IPS DF 19.7 (cell line): ENCODE data around the gene MGAT4B.
"Not testable (repeated sequence)": the region's sequence is repeated elsewhere in the genome, so short reads cannot be mapped to it uniquely, and the experiment has no call there.

Experiments
- DNase-seq: peaks from one replicate; pipeline ENCODE4 v3.0.0-alpha.2; 2013; ENCODE audit warnings: low read depth, low spot score

MGAT4B gene

DNA sequence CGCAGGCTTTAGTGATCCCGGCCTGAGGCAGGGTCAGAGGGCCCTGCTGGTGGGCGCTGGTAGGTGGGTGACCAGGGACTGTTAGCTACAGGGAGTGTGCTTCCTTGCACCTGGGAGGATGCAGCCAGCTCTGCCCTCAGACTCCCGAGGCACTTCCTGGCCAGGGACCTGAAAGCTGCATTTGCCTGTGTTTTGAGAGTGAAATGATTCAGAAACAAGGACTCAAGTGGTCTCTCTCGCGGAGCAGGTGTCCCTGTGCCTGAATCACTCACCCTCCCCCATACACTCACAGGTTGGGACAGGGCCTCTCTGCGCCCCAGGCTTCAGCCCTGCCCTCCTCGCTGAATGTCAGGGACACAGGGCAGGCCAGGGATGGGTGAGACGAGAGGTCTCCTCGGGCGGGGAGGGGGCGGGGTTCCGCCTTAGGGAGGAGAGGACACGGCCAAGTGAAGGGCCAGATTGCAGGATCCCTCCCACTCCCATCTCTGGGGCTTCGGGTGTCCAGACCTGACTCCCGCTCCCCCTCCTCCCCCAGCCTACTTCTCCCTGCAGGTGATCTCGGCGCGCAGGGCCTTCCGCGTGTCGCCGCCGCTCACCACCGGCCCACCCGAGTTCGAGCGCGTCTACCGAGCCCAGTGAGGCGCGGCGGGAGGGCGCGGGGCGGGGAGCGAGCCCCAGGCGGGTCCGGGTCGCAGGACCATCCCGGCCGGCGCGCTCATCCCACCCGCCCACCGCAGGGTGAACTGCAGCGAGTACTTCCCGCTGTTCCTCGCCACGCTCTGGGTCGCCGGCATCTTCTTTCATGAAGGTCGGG, 11.4 kb downstream of the MGAT4B start:
- no peak for DNase-seq

DNA sequence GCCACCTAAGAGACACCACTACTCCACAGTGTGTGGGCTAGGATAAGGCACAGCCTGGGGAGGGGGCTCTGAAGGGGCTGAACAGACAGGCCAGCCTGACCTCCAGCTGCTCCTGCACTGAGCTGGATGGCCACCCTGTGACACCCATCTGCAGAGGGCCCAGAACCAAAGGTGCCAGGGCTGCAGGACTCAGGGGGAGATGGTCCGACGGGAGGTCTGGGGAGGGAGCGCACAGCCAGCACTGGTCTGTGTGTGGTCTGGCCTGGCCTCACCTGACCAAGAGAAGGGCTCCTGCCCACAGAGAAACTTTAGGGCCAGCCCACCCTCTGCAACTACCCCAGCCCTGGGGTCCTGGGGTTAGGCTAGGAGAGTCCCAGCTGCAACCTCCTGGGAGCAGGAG, 12.1 kb downstream of the MGAT4B start:
- DNase-seq = no peak

DNA sequence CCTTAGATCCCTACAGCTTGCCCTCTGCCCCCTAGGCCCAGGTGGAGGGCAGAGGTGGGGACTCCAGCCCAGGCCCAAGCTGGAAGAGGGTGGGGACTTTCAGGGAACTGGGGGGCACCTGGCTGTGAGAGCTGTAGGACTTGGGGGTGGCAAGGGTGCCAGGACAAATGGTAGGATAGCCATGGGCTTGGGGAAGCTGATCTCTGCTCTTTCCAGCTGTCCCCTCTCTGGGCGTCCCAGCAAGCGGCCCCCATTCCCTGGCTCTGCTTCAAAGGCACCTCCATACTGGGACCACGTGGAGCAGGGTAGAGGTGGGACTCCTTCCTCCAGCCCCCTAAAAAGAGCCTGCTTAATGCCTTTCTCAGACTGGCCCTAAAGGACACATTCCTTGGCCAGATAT, 12.5 kb downstream of the MGAT4B start:
- DNase-seq = no peak

DNA sequence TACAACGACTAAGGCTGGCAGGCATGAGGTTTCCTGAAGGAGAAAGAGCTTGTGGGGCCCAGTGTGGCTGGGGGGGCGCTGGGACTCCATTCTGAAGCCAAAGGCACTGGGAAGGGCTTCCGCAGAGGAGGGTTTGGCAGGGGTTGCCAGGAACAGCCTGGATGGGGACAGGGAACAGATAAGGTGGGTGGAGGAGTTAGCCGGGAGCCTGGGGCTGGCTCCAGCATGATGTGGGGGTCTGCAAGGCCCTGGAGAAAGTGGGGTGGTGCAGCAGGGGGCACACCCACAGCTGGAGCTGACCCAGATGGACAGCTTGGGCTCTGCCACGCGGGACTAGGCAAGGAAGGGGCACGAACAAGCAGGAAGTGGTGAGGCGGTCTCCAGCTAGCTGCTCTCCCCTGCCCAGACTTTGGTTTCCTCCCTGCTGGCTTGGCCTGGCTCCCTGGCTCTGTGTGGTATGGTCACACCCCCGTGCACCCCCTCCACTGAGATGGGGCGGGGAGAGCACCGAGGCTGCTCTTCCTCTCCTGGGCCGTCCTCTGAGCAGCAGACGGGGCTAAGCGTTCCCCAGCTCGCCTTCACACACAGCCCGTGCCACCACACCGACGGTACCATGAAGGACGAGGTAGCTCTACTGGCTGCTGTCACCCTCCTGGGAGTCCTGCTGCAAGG, 13.1 kb downstream of the MGAT4B start, which contains the start of gene LTC4S:
Gene LTC4S, plus strand, starts transcription at position 519 of the 672 bp plus-strand sequence. Its CDS starts 95 bp downstream, at position 614.
- DNase-seq = no peak

DNA sequence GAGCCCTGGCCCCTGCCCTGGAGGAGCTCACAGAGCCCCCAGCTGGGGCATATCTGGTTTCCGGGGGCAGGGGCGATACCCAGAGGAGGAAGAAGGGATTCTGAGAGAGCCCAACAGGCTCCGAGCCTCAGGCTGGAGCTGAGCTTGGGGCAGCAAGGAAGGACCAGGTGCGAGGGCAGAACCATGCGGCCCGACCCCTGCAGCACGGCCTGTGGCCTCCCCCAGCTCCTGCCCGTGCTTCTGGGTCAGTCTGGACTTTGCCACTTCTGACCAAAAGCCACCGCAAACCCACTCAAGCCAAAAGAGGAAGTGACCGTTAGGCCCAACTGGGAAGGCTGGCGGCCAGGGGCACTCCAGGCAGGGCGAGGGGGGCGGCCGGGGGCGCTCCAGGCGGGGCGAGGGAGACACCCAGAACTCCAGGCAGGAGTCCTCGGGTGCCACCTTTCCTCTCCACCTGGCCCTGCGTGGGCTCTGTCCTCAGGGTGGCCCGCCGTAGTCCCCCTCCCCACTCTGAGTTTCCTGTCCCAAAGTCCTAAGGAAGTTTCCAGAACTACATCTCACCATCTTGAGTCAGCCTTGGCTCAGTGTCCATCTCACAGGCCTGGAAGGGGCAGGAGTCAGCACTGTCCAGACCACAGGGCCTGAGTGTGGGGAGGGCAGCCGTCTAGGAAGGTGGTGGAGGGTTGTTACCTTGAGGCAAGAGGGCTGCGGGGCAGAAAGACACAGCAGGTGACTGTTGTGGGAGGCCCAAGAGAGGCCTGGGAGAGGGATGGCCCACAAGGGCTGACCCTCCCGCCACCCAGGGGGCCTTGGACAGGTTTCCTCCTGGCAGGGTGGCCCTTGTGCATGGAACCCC, 13.8 kb downstream of the MGAT4B start:
- no peak for DNase-seq

DNA sequence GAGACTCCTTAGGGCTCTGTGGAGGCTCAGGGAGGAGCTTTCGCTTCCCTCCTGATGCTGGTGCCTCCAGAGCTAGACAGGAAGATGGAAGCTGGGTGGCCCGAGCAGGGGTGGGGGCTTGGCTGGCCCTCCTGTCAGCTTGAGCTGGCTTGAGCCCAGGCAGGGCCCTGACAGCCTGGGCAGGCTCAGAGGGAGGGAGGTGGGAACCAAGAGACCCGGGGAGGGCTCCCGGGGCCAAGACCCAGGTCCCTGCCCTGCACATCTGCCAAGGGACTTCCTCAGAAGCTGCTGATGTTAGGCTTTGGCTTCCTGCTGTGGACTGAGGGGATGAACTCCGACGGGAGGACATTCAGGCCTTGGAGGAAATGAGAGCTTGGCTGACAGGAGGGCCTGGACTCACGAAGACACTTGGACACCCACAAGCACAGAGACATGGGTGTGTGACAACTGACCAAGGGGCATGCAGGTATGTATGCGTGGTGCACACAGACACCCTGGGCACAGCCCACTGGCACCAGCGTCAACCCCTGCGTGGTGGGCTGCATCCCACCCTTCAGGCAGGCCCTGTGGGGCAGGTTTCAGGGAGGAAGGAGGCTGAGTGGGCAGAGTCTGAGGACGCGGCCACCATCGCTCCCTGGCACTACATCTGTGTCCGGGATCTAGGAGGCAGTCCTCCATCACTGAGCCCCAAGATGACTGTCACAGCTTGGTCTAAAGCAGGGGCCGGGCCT, 14.6 kb downstream of the MGAT4B start:
- DNase-seq = no peak

DNA sequence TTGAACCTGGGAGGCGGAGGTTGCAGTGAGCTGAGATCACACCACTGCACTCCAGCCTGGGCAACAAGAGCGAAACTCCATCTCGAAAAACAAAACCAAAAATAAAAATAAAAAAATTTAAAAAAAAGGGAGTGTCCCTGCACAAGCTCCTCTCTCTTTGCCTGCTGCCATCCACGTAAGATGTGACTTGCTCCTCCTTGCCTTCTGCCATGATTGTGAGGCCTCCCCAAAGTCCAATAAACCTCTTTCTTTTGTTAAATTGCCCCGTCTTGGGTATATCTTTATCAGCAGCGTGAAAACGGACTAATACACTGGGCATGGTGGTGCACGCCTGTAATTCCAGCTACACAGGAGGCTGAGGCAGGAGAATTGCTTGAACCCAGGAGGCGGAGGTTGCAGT, 17.4 kb downstream of the MGAT4B start:
- DNase-seq = not testable (repeated sequence)

DNA sequence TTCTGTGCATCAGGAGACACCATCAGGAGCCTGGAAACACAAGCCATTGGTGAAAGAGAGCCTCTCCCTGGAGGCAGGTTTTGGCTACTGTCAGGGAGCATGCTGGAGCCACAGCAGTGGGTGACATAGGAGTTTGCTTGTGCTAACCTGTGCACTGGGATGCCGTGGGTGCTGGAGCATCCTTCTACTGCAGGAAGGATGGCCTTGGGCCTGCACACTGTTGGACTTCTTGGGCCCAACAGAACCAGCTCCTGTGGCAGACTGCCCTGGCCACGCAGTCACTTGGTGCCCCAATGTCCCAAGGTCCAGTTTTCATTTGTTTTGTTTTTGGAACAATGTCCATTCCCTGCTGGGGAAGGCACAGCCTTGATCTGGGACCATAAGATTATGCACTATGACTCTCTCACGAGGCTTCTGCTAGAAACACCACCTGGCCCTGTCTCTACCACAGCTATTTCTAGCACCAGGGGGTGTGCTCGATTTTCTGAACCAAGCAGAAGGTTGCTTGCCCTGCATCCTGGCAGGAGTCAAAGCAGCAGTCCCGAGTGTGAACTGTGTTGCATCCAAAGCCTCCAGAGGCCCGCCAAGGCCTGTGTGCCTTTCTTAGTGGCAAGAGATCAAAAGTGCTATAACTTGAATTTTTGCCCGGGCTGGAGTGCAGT, 18.3 kb downstream of the MGAT4B start:
- no peak for DNase-seq

DNA sequence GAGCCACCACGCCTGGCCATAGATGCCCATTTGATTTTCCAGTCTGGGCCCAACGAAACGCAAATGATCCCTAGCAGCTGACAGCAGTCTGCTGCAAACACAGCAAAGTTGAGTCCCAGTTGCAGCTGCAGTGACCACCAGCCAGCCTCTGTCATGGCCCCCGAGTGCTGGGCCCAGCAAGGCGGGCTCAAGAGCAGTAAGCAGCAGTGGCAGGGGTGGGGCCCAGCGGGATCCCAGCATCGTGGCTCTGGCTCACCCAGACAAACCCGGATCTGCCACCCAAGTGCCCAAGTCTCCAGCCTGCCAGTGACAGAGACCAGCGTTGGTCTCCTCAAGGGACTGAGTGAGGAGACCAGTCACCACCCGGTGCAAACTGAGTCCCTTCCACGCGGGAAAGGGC, 19.8 kb downstream of the MGAT4B start:
- no peak for DNase-seq

DNA sequence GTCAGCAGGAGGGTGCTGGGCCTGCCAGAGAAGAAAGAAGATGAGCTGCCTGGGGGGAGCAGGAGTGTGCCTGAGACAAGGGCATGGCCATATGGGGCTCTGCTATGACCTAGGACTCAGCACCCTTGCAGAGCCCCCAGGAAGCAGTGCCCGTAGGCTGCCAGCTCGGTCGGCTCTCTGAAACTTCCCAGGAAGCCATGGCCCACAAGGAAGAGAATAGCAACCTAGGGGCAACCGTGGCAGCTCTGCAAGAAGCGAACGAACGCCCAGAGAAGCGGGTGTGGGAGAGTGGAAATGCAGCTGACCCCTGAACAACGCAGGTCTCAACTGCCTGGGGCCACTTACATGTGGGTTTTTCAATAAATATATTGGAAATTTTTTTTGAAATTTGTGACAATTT, 23.5 kb downstream of the MGAT4B start:
- DNase-seq = no peak

DNA sequence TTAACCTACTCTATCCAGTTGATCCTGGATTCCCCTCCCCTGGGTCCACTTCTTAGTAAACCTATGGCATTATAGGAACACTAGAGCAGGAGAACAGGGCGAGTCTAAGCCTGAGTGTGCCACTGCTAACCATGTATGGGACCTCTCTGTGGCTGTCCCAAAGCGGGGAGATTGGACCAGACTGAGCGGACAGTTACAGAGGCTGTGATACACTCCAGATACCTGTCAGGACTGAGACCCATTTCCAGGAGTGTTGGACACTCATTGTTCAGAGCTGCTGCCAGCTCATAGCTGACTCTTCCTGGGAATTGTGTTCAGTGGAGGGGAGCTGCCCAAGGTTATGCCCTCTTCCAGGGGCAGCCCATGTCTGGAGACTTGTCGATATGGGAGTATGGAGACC, 24.8 kb downstream of the MGAT4B start:
- no peak for DNase-seq

DNA sequence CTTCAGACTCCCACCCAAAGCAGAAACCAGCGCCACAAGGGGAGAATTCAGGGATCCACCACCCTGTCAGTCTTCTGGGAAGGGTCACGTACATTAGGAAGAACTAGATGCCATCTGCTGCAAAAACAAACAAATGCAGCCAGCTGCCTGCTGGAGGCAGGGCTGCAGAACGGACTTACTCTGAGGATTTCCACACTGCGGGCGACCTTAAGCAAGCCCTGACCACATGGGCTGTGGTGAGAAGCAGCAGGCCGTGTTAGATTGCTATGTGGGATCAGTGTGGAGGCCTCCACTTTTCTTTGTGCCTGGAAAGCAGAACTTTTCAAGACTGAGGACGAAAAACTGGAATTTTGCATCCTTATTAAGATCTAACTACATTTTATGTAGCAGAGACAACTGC, 26.3 kb downstream of the MGAT4B start:
- DNase-seq = no peak

DNA sequence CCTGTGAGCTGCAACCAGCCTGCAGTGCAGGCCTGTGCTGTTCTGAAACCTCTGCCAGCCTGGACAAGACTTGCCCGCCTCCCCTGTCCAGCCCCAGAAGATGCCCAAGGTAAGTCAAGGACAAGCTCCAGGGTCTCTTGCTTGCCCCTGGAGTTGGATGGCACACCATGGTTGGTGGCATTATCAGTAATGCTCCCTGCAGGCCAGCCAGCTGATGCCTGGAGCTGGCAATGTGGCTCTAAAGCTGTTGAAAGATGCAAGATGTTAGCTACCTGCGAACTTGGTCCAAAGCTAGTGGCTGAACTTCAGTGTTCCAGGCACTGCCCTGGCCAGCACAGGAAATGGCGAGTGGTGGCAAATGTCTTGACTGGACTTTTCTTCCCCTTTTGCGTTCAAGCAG, 26.8 kb downstream of the MGAT4B start:
- no peak for DNase-seq

DNA sequence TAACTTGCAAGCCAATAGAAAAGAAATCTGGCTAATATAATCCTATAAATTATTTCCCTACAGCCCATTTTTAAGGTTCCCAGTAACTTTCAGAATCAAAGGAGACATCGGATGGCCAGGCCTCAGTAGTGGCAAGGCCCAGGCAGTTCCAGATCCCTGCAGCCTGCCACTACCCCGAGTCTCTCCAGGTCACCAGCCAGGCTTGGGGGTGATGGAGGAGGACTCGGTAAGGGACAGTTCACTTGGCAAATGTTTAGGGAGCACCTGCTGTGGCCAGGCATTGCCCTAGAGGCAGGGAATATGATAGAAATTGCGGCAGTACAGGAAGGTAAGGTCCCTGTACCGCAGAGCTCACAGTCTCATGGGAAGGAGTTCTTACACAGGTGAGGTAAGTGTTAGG, 28.1 kb downstream of the MGAT4B start:
- DNase-seq = no peak

DNA sequence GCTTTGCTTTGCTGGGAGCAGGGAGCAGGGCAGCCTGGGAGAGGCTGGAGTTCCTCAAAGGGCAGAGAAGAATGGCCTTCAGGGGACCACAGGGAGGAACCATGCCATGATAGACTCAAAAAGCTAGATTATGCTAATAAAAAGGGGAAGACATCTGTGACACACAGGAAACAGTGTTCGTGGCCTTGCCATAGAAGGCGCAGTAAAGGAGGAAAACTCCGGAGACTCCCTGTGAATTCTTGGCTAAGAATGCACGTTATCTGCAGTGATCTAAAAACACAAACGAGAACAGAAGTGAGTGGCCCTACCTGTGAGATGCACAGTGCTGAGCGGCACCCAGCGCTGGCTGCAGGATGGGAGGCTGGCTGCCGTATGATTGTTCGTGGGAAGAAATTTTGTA, 28.8 kb downstream of the MGAT4B start:
- no peak for DNase-seq

DNA sequence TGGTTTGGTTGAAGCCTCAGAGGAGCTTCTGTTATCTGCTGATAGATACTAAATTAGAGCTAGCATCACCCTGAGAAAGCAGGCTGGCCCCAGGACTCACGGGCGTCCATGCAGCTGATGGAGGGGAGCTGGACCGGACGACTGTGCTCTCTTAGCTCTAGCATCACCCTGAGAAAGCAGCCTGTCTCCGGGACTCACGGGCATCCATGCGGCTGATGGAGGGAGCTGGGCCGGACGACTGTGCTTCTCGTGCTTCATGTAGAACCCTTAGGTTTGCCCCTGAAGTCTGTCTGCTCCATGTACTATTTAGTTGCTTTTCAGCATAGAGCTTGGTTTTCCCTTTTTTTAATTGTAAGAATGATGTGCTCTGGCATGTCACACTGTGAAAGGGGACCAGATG, 29.2 kb downstream of the MGAT4B start:
- DNase-seq = no peak

DNA sequence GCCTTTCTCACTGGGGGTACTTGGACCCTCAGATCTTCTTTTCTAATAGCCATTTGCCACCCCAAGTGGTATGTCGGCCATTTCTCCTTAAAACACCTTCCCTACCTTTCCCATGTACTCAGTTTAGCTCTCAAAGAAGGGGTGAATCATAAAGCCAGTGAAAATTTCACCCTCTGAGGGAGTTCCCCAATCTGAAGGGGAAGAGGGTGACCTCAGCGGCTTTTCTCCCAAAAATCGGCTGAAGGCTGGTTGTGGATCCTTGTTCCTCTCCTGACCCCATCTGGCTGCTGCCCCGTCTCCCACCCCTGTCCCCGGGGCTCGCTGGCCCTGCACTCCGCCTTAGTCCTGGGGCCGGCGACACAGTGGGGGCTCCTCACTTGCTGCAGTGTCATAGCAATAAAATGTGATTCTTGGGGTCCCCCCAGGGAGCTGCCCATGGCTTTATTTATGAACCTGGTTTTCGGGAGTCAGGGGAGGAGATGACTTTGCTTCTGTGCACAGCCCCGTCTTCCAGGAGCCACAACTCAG, 30.2 kb downstream of the MGAT4B start:
- no peak for DNase-seq

DNA sequence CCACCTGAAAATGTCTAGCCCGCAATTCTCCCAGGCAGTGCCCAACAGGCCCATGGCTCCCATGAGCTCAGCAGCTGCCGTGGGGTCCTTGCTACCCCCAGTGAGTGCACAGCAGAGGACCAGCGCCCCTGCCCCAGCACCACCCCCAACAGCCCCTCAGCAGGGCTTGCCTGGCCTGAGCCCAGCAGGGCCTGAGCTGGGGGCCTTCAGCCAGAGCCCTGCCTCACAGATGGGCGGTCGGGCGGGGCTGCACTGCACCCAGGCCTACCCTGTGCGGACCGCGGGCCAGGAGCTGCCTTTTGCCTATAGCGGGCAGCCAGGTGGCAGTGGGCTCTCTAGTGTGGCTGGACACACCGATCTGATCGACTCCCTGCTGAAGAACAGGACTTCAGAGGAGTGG, 32.2 kb downstream of the MGAT4B start:
- no peak for DNase-seq

DNA sequence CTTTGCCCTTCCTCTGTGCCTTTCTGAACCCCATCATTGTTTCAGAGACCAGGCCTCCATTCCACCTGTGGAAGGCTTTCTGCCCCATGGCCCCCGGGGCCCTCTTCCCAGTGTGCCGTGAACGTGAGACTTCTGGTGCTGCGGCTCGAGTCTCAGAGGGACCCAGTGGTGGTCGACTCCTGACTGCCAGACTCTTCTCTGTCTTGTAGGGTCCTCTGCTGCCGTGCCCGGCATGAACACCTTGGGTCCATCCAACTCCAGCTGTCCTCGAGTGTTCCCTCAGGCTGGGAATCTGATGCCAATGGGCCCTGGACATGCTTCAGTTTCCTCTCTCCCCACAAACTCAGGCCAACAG, 33.0 kb downstream of the MGAT4B start:
- DNase-seq = no peak

DNA sequence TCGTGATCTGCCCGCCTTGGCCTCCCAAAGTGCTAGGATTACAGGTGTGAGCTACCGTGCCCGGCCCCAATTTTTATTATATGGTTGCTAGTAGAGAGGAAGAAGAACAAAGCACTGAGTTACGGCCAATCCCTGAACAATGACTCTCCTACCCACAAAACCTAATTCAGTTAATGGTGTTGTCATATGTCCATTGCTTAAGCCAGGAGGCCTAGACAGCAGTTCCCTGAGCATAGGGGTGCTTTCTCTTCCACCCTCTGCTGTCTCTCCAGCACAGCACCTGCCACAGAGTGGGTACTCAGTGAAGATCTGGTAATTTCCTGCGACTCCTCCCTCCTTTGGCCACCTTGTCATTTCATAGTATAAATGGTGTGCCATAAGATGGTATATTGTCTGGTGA, 34.3 kb downstream of the MGAT4B start:
- DNase-seq = no peak

DNA sequence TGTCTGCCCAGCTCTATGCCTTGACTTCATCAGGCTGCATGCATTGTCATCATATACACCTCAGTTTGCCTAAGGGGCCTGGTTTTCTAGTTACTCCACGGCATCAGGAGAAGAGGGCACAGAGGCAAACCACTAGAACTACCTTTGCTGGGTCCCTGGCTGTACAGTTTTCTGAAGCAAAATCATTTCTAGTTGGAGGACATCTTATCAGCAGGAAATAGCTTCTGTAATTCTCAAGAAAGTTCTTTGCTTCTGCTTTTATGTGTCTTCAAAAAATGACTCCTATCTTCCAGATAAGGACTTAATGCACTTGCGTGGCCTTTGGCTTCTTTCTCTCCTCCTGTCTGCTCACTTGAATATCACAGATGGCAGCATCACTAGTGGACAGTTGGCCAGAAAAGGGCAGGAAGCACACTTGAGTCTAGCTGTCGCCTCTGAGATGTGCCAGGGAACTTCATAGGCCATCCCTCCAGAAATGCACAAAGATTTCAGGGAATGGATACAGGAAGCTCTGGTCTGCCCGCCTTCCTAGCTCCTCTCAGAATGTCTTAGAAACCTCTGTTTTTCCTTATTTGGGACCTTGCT, 35.3 kb downstream of the MGAT4B start:
- DNase-seq = no peak
